PC-3 (cell line): ENCODE data around the gene TTC34.

ENCODE experiments used
- EZH2phosphoT487 ChIP-seq: fragments of 300-600 bp; sonication (generic); IDR thresholded peaks from 2 replicates; pipeline ENCODE4 v1.6.1; 2018; ENCODE audit warnings: mild to moderate bottlenecking, antibody characterized with exemption, low read length, borderline replicate concordance
- TF ChIP-seq, protein P1 (sequence below): fragments of 300-600 bp; sonication (generic); conservative IDR thresholded peaks from 2 replicates; pipeline ENCODE4 v1.5.1; 2017; ENCODE audit warnings: antibody characterized with exemption, low read depth, mild to moderate bottlenecking, low read length

DNA sequence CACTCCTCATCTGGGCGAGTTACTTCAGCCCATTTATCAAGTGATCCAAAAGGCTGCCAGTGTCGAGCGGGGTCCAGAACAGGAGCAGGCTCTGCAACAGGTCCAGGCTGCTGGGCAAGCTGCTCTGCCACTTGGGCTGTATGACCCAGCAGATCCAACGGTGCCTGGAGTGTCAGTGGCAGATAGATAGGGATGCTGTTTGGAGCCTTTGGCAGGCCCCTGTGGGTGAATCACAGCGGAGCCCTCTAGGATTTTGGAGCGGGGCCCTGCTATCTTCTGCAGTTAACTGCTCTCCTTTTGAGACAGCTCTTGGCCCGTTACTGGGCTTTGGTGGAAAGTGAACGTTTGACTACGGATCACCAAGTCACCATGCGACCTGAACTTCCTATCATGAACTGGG lies 176.2 kb downstream of the TTC34 start:
- no peak for TF ChIP-seq EZH2phosphoT487
- TF ChIP-seq, protein P1, sequence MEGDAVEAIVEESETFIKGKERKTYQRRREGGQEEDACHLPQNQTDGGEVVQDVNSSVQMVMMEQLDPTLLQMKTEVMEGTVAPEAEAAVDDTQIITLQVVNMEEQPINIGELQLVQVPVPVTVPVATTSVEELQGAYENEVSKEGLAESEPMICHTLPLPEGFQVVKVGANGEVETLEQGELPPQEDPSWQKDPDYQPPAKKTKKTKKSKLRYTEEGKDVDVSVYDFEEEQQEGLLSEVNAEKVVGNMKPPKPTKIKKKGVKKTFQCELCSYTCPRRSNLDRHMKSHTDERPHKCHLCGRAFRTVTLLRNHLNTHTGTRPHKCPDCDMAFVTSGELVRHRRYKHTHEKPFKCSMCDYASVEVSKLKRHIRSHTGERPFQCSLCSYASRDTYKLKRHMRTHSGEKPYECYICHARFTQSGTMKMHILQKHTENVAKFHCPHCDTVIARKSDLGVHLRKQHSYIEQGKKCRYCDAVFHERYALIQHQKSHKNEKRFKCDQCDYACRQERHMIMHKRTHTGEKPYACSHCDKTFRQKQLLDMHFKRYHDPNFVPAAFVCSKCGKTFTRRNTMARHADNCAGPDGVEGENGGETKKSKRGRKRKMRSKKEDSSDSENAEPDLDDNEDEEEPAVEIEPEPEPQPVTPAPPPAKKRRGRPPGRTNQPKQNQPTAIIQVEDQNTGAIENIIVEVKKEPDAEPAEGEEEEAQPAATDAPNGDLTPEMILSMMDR: no peak
